ENCODE measurements around the gene SLC35F1.
"Not testable (repeated sequence)": the region's sequence is repeated elsewhere in the genome, so short reads cannot be mapped to it uniquely, and the experiment has no call there.

SLC35F1 gene

DNA sequence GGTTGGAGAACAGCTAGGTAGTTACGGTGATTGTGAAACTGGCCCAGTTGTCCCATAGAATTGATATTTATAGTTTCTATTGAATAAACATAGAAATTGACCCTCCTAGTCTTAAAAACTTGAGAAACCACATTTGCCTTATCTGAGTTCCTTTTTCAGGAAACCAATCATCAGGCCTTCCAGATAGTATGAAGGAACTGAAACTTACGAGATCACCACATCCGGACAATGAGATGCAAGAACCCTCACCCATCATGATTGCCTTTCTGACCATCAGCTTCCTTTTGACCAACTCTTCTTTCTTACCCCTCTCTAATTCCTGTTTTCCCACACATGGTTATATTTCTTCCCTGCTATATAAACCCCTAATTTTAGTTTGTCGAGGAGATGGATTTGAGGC, 21.8 kb downstream of the SLC35F1 start:
- DNase-seq = no peak

DNA sequence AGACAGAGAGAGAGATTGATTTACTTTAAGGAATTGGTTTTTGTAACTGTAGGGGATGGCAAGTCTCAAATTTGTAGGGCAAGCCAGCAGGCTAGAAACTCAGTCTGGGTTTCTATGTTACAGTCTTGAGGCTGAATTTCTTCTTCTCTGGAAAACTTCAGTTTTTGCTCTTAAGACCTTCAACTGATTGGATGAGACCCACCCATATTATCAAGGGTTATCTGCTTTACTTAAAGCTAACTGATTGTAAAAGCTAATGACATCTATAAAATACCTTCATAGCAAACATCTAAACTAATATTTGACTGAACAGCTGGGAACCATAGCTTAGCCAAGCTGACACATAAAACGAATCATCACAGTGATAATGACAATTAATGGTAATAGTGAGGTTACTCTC, 22.4 kb downstream of the SLC35F1 start:
- DNase-seq = no peak

DNA sequence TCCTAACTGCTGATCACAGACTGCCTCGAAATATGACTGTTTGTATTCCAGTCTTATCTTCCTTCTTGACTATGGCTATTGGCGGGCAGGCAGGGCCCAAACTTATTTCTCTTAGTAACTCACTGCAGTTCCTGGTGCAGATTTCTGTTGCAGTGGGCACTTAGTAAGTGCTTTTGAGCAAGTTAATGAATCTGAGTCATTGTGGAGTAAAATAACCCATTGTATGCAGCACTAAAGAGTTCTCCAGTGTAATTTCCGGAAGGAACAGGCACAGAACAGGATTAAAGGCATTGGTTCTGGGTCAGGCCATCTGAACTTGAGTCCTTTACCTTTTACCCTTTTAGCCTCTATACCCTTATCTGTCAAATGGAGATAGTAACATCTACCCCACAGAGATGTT, 23.6 kb downstream of the SLC35F1 start:
- DNase-seq = no peak

DNA sequence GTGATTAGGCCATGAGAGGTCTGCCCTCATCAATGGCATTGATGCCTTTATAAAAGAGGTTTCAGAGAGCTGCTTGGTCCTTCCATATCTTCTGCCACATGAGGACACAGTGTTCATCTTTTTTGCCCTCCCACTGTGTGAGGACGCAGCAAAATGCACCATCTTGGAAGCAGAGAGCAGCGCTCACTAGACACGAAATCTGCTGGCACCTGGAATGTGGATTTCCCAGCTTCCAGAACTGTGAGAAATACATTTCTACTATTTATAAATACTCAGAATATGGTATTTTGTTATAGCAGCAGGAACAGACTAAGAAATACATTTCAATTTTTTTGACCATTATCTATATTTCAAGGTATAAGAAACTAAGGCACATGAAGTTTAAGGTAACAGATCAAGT, 24.9 kb downstream of the SLC35F1 start:
- DNase-seq = no peak

DNA sequence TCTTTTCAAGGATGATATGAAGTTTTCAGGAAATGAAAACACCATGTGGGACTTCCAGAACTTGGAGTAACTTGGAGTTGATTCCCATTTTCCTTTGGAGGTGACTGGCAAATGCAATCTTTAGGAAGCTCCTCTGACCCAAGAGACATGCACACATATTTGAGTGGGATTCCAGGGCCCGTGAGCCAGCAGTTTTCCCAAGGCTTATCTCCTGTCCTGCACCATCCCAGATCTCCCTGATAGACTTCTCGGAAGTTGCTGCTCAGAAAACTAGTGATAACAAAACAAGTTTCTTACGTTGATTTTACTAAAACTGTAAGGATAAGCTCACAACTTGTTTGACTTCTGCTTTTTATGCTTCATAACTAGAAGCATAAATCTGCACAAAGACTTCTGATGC, 25.6 kb downstream of the SLC35F1 start:
- DNase-seq = no peak

DNA sequence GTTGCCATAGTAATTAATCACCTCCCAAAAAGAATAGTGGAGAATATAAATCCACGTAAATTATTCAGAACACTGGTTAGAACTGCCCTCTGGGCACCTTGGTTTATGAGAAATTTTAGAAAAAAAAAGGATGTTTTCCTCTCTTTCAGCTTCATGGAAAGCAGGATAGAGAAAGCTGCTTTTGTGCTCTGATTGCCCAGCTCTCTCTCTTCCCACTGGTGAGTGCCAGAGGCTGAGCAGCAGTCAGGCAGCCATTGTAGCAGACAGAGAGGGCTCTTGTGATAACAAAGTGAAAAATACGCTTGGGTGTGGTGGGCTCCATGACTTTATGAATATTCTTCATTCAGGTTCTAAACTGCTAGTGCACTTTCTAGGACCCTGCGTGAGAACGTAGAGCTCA, 26.4 kb downstream of the SLC35F1 start:
- DNase-seq = no peak

DNA sequence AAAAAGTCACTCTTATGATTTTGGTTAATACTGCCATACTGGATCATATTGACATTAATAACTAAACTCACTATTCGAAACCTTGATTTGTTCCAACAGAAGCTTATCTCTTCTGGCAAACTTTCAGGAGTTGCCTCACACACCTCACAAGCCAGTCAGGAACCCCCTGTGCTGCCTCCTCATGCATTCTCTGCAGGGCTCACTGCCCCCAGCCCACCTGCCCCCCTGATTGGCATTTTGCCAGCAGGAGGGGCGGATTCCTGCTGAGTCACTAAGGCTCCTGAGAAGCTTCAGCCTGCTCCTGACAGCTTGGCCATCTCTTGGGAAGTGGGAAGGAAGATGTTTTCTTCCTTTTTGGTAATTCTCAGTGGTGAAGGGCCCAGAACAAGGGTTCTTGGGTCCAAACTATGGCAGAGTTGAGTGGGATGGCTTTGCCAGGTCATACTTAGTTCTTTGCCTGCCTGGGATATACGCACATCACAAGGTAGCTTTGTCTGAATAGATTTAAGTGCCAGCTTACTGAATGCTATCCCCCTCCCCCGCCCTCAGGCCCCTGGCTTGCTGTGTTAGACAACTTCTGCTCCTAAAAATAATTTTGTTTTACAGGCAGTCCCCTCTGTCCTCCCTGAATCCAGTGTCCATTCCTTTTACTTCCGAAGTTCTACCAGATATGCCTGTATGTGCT, 31.4 kb downstream of the SLC35F1 start:
- no peak for DNase-seq

DNA sequence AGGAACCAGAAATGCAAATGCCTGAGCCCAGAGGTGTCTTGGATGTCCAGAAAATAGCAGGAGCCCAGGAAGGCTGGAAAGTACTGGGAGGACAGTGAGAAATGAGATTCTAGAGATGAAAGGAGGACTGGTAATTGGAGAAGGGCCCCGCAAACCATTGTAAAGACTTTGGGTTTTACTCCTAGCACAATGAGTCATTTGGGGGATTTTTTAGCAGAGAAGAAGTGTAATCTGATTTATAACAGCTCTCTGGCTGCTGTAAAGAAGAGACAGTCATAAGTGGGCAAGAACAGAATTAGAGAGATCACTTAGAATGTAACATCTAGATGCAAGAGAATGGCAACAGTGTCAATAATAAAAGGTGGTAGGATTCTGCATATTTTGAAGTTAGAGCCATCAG, 40.2 kb downstream of the SLC35F1 start:
- no peak for DNase-seq

DNA sequence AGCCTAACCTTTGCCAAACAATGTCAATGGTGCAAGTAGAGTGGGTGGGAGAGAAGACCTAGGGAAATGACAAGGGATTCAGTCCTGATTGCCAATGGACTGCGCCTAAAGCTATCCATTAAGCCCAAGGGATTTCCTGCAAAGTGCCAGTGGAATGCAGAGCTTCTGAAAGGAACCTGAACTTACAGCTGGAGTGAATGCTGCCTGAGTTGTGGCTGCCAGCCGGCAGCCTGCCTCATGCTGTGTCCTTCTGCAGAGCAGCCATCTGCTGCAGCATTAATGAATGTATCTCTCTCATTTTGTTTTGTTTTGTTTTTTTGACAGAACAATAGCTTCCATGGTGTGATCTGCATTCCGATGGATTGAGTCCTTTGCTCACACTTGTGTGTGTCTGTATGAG, 44.7 kb downstream of the SLC35F1 start:
- no peak for DNase-seq

DNA sequence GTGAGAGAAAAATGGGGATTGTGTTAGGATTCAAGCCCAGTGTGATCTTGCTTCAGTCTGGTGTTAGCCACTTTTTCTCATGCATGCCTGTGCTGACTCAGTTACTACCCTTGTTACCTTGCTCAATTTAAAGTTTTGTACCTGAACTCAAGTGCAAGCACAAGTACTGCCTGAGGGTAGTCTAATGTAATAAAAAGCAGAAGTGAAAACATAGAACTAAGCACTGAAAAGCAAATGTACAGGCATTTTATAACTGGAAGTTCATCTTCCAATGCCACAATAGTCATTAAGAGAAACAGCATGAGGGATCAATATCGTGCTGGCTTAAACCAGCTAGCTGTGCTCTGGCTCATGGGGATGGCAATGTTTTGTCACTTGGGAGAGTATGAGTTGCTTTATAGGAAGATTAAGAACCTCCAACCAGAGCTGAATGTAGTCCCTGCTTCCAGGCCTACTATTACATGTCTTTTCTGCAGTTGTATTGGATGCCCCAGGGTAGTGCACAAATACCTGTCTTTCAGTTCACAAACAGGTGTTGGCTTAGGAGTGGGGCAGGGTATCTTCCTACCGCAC, 48.7 kb downstream of the SLC35F1 start:
- no peak for DNase-seq

DNA sequence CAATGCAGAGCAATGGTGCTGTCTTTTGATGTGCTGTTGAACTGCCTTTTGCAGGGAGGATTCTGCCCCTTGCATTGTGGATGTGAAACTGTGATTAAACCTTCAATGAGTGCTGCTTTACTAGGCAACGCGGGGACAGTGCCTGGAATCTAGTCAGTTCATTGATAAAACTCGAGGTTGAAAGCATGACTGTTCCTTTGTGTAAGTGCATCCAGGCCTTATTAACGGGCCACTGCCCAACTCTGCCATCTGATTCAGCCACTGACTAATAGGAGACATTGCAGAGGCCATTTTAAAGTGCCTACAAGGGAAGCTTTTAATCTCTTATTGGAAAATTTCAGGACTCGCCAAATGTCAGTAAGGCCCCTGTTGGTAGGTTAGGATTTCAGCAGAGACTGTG, 49.3 kb downstream of the SLC35F1 start:
- DNase-seq = no peak

DNA sequence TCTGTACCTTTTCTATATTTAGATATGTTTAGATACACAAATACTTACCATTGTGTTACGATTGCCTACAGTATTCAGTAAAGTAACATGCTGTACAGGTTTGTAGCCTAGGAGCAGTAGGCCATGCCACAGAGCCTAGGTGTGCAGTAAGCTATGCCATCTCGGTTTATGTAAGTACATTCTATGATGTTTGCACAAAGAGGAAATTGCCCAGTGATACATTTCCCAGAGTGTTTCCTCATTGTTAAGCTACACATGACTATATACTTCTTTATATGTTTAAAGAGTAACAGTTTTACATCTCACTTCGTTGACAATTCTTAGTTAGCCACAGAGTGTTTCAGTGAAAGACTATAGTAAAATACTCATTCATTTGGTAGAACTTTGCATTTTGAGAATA, 51.5 kb downstream of the SLC35F1 start:
- no peak for DNase-seq

DNA sequence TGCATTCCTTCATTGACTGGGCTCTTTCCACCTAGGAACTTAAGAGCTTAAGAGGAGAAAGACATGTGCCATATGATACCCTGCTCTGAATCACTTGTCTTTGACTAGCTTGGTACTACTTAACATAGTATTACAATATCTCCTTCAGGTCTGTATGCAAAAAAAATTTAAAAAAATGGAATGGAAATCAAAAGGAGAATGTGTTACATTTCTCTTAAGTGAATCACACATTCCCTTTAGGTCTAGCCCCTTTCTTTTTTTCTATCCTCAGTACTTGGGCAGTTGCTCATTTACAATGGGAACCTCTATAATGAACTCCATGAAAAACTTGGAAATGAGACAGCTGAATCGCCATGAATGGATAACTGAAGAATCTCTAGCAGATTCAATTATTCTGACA, 53.8 kb downstream of the SLC35F1 start:
- DNase-seq = no peak

DNA sequence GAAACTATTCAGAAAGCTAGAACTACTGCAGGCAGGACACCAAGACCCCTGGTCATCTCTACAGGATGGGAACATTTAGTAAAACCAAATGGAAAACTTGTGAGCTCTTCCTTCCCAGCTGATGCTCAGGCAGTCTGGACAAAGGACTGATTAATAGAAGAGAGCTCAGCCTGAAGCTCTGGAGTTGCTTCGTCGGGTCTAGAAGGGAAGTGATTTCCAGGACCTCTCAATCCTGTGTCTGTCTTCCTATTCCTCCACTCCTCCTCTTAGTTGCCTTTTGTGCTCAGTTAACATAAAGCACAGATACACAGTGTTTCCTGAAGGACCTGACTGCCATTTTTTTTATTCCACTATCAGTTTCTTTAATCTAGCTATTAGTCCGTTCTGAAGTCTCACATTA, 54.2 kb downstream of the SLC35F1 start:
- no peak for DNase-seq

DNA sequence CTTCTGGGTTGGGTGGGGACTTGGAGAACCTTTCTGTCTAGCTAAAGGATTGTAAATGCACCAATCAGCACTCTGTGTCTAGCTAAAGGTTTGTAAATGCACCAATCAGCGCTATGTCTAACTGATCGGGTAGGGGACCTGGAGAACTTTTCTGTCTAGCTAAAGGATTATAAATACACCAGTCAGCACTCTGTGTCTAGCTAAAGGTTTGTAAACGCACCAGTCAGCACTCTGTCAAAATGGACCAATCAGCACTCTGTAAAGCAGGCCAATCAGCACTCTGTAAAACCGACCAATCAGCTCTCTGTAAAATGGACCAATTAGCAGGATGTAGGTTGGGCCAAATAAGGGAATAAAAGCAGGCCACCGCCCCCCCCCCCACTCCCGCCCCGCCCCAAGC, 58.7 kb downstream of the SLC35F1 start:
- not testable (repeated sequence) for DNase-seq

DNA sequence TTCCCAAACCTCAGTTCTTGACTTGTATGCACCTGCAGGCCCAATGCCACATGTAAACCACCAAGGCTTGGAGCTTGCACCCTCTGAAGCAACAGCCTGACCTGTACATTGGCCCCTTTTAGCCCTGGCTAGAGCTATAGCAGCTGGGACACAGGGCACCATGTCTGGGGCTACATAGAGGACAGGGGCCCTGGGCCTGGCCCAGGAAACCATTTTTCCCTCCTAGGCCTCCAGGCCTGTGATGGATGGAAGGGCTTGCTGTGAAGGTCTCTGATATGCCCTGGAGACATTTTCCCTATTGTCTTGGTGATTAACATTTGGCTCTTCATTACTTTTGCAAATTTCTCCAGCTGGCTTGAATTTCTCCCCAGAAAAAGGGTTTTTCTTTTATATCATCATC, 64.6 kb downstream of the SLC35F1 start:
- DNase-seq = no peak

DNA sequence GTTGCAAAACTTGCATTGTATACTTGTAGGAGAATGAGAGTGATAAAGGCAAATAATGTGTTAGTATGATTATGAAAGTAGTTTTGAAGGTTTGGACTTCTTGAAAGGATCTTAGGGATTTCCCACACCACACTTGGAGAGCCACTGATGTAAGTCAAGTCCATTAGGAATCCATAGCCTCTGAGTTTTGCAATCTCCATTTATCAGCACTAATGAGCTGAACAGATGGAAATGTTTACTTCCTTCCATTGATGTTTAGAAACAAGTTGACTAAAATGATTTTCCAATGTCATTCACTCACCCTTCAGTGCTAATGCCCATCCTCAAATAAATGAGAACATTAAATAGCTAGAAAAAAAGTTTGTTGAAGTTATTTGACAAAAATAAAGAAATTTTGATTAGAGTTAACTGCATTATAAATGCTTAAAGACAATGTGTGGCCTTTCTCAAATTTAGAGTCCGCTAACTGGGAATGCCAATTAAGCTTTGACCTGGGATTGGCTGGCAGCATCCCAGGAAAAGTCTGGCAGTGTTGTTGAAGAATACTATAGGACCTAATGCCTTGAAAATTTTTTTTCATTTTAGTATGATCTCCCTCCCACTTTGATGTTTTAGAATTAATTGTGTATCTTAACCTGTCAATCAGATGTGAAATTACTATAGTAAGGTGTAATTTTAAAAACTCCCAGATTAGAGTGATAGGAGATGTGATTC, 68.0 kb downstream of the SLC35F1 start:
- no peak for DNase-seq

DNA sequence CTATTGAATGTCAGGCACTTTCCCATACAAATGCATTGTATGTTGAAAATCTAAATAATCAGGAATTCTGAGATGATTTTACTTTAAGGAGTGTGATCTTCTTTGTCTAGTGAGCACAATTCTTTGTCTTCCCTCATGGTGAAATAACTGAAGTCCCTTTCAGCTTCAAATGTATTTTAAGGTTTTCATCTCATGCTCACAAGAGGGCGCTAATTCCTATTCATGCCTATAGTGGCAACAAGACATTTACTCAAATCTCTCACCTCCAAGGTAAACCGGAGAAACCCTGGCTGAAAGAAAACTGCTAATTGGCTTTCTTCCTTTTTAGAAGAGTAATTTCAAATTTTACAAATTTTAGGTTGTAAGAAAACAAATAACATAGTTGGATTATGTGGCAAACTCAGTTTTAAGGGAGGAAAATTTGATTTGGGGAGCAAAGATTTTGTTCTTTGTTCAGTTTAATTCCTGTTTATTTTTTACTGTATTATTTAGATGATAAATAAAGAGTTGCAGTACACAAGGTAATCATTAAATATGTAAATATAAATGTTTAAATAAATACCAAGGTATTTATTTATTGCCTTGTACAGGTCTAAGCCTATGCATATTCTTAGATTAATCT, 69.1 kb downstream of the SLC35F1 start:
- peak; percentile 71 for DNase-seq

DNA sequence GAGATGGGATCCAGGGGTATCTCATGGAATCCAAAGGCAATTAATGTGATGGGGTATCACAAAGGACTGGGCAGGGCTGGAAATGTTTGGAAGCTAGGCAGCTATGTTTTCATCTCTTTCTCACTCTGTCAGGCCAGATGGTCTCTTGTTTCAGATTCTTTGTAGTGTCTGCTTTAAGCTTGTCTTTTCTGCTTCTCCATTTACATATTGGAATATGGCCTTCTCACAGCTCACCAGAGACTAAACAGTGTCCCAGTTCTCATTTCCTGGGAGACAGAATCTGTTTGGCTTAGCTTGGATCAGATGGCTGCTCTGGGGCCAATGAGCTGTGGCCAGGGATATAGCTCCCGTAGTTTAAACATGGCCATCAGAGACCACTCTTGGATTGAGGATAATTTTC, 78.9 kb downstream of the SLC35F1 start:
- no peak for DNase-seq

DNA sequence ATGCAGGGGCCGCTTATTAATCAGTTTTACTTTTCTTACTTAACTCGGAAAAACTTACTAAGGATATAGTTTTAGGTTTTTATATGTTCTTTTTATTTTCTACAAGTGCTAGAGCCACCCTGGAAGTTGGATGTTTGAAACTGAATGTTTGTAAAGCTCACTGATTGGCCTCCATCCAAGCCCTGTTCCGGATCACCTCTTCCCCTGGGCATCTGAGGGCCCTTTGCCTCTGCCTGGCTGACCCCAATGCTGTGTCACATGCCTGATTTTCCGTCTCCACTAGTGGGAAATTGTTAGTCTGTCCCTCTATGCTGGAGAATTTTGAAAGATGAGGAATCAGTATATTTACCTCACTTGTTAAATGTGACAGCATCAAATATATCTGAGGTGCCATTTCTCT, 79.3 kb downstream of the SLC35F1 start:
- DNase-seq = no peak

DNA sequence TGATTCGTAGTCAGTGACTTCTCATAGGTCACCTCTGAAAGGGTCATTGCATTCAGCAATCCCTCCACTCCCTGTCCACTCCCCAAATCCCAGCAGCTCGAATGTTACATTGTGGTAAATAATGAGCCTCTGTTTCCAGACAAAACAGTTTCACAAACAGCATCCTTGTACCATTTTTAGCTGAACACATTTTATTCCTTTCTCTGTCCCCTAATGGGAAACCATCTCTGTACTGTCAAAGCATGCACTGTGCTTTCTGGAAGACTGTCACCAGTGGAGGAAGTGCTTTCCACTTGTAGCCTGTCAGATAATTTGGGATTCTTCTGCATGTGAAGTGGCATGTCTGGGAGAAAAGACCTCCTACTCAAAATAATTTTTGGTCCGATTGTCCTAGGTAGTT, 82.0 kb downstream of the SLC35F1 start:
- no peak for DNase-seq

DNA sequence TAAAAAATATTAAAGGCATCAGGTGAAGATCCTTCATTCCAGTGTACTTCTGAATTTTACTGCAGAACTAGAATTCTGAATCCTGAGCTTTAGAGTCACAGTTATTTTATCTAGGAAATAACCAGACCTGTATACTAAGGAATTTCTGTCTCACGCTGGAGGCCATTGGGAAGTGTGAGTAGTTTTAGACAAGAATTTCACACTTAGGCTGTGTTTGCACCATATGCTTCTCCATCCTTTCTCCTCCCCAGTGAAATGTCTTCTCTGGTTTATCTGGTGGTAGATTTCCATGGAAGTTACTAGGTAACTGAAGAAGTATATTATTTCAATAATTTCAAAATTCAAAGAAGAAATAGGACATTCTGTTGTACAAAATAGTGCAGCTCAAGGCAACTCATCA, 83.1 kb downstream of the SLC35F1 start:
- no peak for DNase-seq

DNA sequence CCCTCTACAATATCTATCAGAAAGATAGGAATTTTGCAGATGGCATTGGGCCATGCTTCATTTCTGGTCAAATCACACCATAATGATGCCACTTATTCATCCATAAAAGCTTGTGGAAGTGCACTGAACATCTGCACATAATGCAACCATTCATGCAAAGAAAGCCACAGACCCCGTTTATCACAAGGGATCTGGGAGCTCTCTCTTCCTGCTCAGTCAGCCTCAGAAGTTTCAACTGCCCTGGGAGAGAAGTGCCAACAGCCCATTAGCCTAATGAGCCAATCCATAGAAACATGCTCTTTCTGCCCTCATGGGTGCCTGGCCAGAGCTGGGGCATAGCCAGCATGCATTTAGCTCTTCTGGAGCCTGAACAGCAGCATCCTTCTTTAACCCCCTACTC, 85.8 kb downstream of the SLC35F1 start:
- no peak for DNase-seq

DNA sequence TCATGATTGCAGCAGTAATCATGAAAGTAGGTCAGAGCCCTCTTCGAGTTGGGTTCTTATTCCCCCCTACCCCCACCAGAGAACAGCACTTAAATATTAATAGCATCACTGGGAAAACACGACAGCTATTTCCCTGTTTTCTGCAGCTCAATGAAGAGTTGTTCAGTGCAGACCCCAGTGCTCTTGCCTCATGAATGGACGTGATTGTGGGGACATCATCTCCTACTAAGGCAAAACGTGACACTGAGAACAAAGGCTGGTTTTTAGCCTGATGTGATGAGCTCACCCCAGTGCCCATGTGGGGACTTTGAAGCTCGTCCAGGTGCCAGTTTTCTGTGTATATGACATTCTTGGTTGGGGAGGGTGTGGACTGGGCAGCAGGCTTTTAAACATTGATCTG, 105.9 kb downstream of the SLC35F1 start:
- DNase-seq = no peak
